PC-3 (cell line): Measurements from ENCODE around the gene DMD. TPM values are rescaled to one million over a fixed set of nuclear protein-coding genes. Genes with fewer than 3 reads are reported as not detected.
"Not testable (repeated sequence)": the region's sequence is repeated elsewhere in the genome, so short reads cannot be mapped to it uniquely, and the experiment has no call there.

Source experiments
- ATAC-seq: fragments of 200-7000 bp; cut with Tn5 transposase; 2 replicates; pipeline ENCODE4 v1.9.1; 2020; ENCODE audit warnings: mild to moderate bottlenecking, moderate library complexity
- BruUV-seq: library from RNA; stranded (reverse); fragments of 400-500 nt; replicated peaks from 2 replicates; lab custom pipeline; 2021; lab: Mats Ljungman, UMichigan
- CTCF ChIA-PET: fragments of 300-600 bp; sonication (Branson Sonifier 250); formaldehyde crosslinking; loops from one replicate; lab custom pipeline; 2022; ENCODE audit warnings: antibody characterized with exemption; lab: Charles Lee
- POLR2A ChIA-PET: fragments of 300-600 bp; sonication (Branson Sonifier 250); formaldehyde crosslinking; loops from one replicate; lab custom pipeline; 2022; ENCODE audit warnings: antibody characterized with exemption; ENCODE audit not compliant: unreplicated experiment; lab: Charles Lee
- DNase-seq: peaks from one replicate; pipeline ENCODE4 v3.0.0-alpha.2; 2015
- H2AFZ ChIP-seq: fragments of 300-600 bp; sonication (generic); 2 replicates; pipeline ENCODE4 v1.6.0; 2016; ENCODE audit warnings: antibody characterized with exemption, low read length
- H3F3A ChIP-seq: fragments of 300-600 bp; sonication (generic); one replicate; pipeline ENCODE4 v1.6.0; 2017; ENCODE audit warnings: antibody characterized with exemption, low read length, control low read depth, mild to moderate bottlenecking; ENCODE audit not compliant: unreplicated experiment
- H3K27ac ChIP-seq: fragments of 300-600 bp; sonication (generic); 2 replicates; pipeline ENCODE4 v1.5.1; 2016; ENCODE audit warnings: mild to moderate bottlenecking, low read length
- H3K27me3 ChIP-seq: fragments of 300-600 bp; sonication (generic); 2 replicates; pipeline ENCODE4 v1.6.1; 2016; ENCODE audit warnings: low read length, mixed read lengths
- H3K36me3 ChIP-seq: fragments of 300-600 bp; sonication (generic); 2 replicates; pipeline ENCODE4 v1.6.1; 2016; ENCODE audit warnings: low read depth, mixed run types, low read length, mixed read lengths
- H3K4me1 ChIP-seq: fragments of 300-600 bp; sonication (generic); 2 replicates; pipeline ENCODE4 v1.5.1; 2016; ENCODE audit warnings: low read length; ENCODE audit not compliant: insufficient read depth
- H3K4me2 ChIP-seq: fragments of 300-600 bp; sonication (generic); 2 replicates; pipeline ENCODE4 v1.6.0; 2016; ENCODE audit warnings: low read length
- H3K4me3 ChIP-seq: fragments of 300-600 bp; sonication (generic); 2 replicates; pipeline ENCODE4 v1.5.1; 2016; ENCODE audit warnings: mild to moderate bottlenecking, low read length, mixed read lengths
- H3K79me2 ChIP-seq: fragments of 300-600 bp; sonication (generic); 2 replicates; pipeline ENCODE4 v1.6.1; 2017; ENCODE audit warnings: low read length, mixed read lengths
- H3K9ac ChIP-seq: fragments of 300-600 bp; sonication (generic); 2 replicates; pipeline ENCODE4 v1.6.0; 2016; ENCODE audit warnings: mild to moderate bottlenecking, low read length
- H3K9me2 ChIP-seq: fragments of 300-600 bp; sonication (generic); replicated peaks from 2 replicates; pipeline ENCODE4 v1.6.1; 2016; ENCODE audit warnings: mixed run types, low read length, mixed read lengths
- H3K9me3 ChIP-seq: fragments of 300-600 bp; sonication (generic); 2 replicates; pipeline ENCODE4 v1.6.1; 2016; ENCODE audit warnings: low read length, mixed read lengths
- H4K20me1 ChIP-seq: fragments of 300-600 bp; sonication (generic); 2 replicates; pipeline ENCODE4 v1.6.1; 2016; ENCODE audit warnings: low read length, mixed read lengths
- EZH2 ChIP-seq: fragments of 300-600 bp; sonication (generic); IDR thresholded peaks from one replicate; pipeline ENCODE4 v1.6.1; 2017; ENCODE audit warnings: antibody characterized with exemption, mild to moderate bottlenecking, low read length; ENCODE audit not compliant: unreplicated experiment
- EZH2phosphoT487 ChIP-seq: fragments of 300-600 bp; sonication (generic); IDR thresholded peaks from 2 replicates; pipeline ENCODE4 v1.6.1; 2018; ENCODE audit warnings: mild to moderate bottlenecking, antibody characterized with exemption, low read length, borderline replicate concordance
- intact Hi-C: fragments of 100-400 bp; cut with micrococcal nuclease; formaldehyde crosslinking; loops from 2 replicates; pipeline ENCODE4 v1.9.0; 2023
- total RNA-seq: library from RNA; depleted of rRNA; stranded (reverse); fragments of >200 nt; gene quantifications from 2 replicates; pipeline ENCODE4 v1.2.3, GENCODE V29; 2014
- TF ChIP-seq, protein P1 (sequence below): fragments of 300-600 bp; sonication (generic); conservative IDR thresholded peaks from 2 replicates; pipeline ENCODE4 v1.5.1; 2017; ENCODE audit warnings: antibody characterized with exemption, low read depth, mild to moderate bottlenecking, low read length

DMD gene
- total RNA-seq, 1 experiment from 2014 or later = not detected

DNA sequence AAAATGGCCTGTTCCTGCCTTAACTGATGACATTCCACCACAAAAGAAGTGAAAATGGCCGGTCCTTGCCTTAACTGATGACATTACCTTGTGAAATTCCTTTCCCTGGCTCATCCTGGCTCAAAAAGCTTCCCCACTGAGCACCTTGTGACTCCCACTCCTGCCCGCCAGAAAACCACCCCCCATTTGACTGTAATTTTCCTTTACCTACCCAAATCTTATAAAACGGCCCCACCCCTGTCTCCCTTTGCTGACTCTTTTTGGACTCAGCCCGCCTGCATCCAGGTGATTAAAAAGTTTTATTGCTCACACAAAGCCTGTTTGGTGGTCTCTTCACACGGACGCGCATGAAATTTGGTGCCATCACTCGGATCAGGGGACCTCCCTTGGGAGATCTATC is 1833.5 kb downstream of the DMD start:
- ATAC-seq, H2AFZ ChIP-seq, POLR2A ChIA-PET, H4K20me1 ChIP-seq, H3K9me3 ChIP-seq, intact Hi-C loops, H3K4me1 ChIP-seq, H3K27ac ChIP-seq, H3K27me3 ChIP-seq, H3K9me2 ChIP-seq, H3K9ac ChIP-seq, BruUV-seq, H3K4me2 ChIP-seq, CTCF ChIA-PET, H3F3A ChIP-seq, H3K4me3 ChIP-seq, H3K79me2 ChIP-seq, DNase-seq, H3K36me3 ChIP-seq: not testable (repeated sequence)

- CTCF ChIA-PET = no interaction called here
- no peak overlapping the region for H3K9ac ChIP-seq
- DNase-seq = no peak
- H3K36me3 ChIP-seq = no peaks in the 10 kb centered on the region
- no peak overlapping the region for H3K4me3 ChIP-seq
- no peaks in the 10 kb centered on the region for H3K27me3 ChIP-seq
- ATAC-seq = no peak
- intact Hi-C loops = no loop called here
- H4K20me1 ChIP-seq = no peaks in the 10 kb centered on the region
- H3K9me2 ChIP-seq = no peaks in the 10 kb centered on the region
- POLR2A ChIA-PET = no interaction called here
- no peaks in the 10 kb centered on the region for H3K9me3 ChIP-seq
- no peak overlapping the region for H2AFZ ChIP-seq
- TF ChIP-seq EZH2phosphoT487 = no peak
- TF ChIP-seq, protein P1, sequence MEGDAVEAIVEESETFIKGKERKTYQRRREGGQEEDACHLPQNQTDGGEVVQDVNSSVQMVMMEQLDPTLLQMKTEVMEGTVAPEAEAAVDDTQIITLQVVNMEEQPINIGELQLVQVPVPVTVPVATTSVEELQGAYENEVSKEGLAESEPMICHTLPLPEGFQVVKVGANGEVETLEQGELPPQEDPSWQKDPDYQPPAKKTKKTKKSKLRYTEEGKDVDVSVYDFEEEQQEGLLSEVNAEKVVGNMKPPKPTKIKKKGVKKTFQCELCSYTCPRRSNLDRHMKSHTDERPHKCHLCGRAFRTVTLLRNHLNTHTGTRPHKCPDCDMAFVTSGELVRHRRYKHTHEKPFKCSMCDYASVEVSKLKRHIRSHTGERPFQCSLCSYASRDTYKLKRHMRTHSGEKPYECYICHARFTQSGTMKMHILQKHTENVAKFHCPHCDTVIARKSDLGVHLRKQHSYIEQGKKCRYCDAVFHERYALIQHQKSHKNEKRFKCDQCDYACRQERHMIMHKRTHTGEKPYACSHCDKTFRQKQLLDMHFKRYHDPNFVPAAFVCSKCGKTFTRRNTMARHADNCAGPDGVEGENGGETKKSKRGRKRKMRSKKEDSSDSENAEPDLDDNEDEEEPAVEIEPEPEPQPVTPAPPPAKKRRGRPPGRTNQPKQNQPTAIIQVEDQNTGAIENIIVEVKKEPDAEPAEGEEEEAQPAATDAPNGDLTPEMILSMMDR = no peak
- TF ChIP-seq EZH2 = no peak
- no peaks in the 10 kb centered on the region for H3K4me1 ChIP-seq
- no peaks in the 10 kb centered on the region for H3K79me2 ChIP-seq
- no peak overlapping the region for H3K4me2 ChIP-seq
- no peak overlapping the region for H3K27ac ChIP-seq
- BruUV-seq = no TSS peak
- H3F3A ChIP-seq = no peaks in the 10 kb centered on the region
These were observed 1834.8 kb downstream of the DMD start for GRCh38 chrX:31376408-31377022.

DNA sequence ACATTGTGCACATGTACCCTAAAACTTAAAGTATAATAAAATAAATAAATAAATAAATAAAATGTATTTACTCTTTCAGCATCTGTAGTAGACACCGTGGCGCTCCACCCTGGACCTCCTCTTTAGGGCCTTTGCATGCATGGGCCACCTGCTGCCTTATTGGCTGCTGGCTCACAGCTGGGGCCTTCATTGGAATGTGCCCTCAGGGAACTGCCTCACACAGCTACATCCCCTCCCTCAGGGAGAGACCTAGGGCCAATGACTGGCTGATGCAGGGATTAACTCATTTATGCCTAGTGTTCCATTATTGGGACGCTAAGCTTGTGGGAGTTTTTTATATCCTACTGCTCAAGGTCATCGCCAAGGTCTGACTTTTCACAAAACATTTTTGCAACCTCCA is 1836.6 kb downstream of the DMD start:
- DNase-seq (no peak), ATAC-seq (no peak)
- H3K36me3 ChIP-seq = no peaks in the 10 kb centered on the region
- no peaks in the 10 kb centered on the region for H3K9me2 ChIP-seq
- TF ChIP-seq, protein P1 = no peak
- no peak for TF ChIP-seq EZH2phosphoT487
- TF ChIP-seq EZH2 = no peak
- no peak overlapping the region for H3K9ac ChIP-seq
- ChIA-PET POLR2A (no interaction called here), CTCF (no interaction called here)
- no peaks in the 10 kb centered on the region for H3K4me1 ChIP-seq
- H3K4me2 ChIP-seq = no peak overlapping the region
- intact Hi-C loops = no loop called here
- H3K27ac ChIP-seq = no peak overlapping the region
- no peaks in the 10 kb centered on the region for H3K27me3 ChIP-seq
- H3K9me3 ChIP-seq = no peaks in the 10 kb centered on the region
- no peaks in the 10 kb centered on the region for H4K20me1 ChIP-seq
- no TSS peak for BruUV-seq
- no peak overlapping the region for H2AFZ ChIP-seq
- H3K79me2 ChIP-seq = no peaks in the 10 kb centered on the region
- H3F3A ChIP-seq = no peaks in the 10 kb centered on the region
- no peak overlapping the region for H3K4me3 ChIP-seq
